ENCODE results near the gene ESRP2. TPM values are rescaled to one million over a fixed set of nuclear protein-coding genes. Genes with fewer than 3 reads are reported as not detected.

The ESRP2 gene
- total and polyA plus RNA-seq, 9 of the 15 experiments (the other 6 are each of a cell fraction or from before 2014, with no cell fraction given) = 0.05 to 0.15 (median 0.07) TPM; not detected in 6

- ATAC-seq (no peak), DNase-seq (ENCODE audit: extremely low read depth in 1 of 4, low spot score in 3 of 4) (no peak), FAIRE-seq (no peak)
- Histone ChIP-seq H3K79me2 (ENCODE audit: control insufficient read depth, insufficient read depth, low read length) (peaks cover 30% of the 10 kb centered on the region), H3K9ac (ENCODE audit: insufficient read depth in 1 of 2, low read depth in 2 of 2, low read length in 2 of 2) (no peak overlapping the region), H4K20me1 (replicated peaks; ENCODE audit: control insufficient read depth, insufficient read depth, low read length) (0 out of 2 replicates have a peak, but pooled peaks cover 4% of the 10 kb centered on the region), H3K4me2 (ENCODE audit: insufficient read depth, low read length) (no peak overlapping the region), H3K4me1 (replicated peaks in 1 of 2; ENCODE audit: control insufficient read depth in 2 of 2, insufficient read depth in 2 of 2, low read length in 2 of 2) (peaks cover 0 to 15% of the 10 kb centered on the region in 2 experiments; a peak in 4 of 5 replicates), H2AFZ (ENCODE audit: low read depth, low read length) (no peak overlapping the region), H3K27ac (ENCODE audit: extremely low read depth, low read depth, low read length) (no peak overlapping the region), H3K36me3 (ENCODE audit: control insufficient read depth, insufficient read depth, low read length) (peaks cover 63% of the 10 kb centered on the region), H3K9me3 (replicated peaks; ENCODE audit: control insufficient read depth, insufficient read depth, low read depth, low read length) (no peaks in the 10 kb centered on the region), H3K4me3 (no peak overlapping the region), H3K9me1 (ENCODE audit: control insufficient read depth, insufficient read depth, low read length) (no peaks in the 10 kb centered on the region), H3K27me3 (ENCODE audit: control insufficient read depth in 2 of 2, insufficient read depth in 2 of 2, low read length in 2 of 2) (no peaks in the 10 kb centered on the region)
- POLR2A ChIA-PET = no interaction called here
- in situ Hi-C loops (cut with MboI) = no loop called here
- TF ChIP-seq CHCHD3 (CRISPR knock-in tag; IDR thresholded peaks at IDR 0.05) = no peak
- TF ChIP-seq ZNF79 (CRISPR knock-in tag; IDR thresholded peaks at IDR 0.05; ENCODE audit: low read depth) = no peak
- TF ChIP-seq, protein P1, sequence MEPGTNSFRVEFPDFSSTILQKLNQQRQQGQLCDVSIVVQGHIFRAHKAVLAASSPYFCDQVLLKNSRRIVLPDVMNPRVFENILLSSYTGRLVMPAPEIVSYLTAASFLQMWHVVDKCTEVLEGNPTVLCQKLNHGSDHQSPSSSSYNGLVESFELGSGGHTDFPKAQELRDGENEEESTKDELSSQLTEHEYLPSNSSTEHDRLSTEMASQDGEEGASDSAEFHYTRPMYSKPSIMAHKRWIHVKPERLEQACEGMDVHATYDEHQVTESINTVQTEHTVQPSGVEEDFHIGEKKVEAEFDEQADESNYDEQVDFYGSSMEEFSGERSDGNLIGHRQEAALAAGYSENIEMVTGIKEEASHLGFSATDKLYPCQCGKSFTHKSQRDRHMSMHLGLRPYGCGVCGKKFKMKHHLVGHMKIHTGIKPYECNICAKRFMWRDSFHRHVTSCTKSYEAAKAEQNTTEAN (CRISPR knock-in tag; IDR thresholded peaks at IDR 0.05) = no peak
- TF ChIP-seq NRF1 (conservative IDR thresholded peaks at IDR 0.05 in 1 of 2, IDR thresholded peaks at IDR 0.05 in 1 of 2) = no peak
- TF ChIP-seq TRIM24 (IDR thresholded peaks at IDR 0.05) = no peak
- TF ChIP-seq E2F3 (CRISPR knock-in tag; IDR thresholded peaks at IDR 0.05) = no peak
- TF ChIP-seq, protein P2, sequence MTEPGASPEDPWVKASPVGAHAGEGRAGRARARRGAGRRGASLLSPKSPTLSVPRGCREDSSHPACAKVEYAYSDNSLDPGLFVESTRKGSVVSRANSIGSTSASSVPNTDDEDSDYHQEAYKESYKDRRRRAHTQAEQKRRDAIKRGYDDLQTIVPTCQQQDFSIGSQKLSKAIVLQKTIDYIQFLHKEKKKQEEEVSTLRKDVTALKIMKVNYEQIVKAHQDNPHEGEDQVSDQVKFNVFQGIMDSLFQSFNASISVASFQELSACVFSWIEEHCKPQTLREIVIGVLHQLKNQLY (CRISPR knock-in tag; conservative IDR thresholded peaks at IDR 0.05) = no peak
- no peak for TF ChIP-seq RBM34 (IDR thresholded peaks at IDR 0.05; ENCODE audit: borderline replicate concordance, insufficient read depth, low read length)
- no peak for TF ChIP-seq CHAMP1 (IDR thresholded peaks at IDR 0.05)
- no peak for TF ChIP-seq TGIF2 (CRISPR knock-in tag; IDR thresholded peaks at IDR 0.05)
- BruUV-seq (replicated peaks) = no TSS peak
- intact Hi-C loops (cut with micrococcal nuclease) = no loop called here
- WGBS (ENCODE audit: insufficient coverage, low coverage, missing lambda C conversion rate) = 93% methylated on average over 4 of the region's 4 CpGs
- CTCF ChIA-PET (ENCODE audit: low intra/inter-chr PET ratio) = interaction anchor here (0.6 kb wide), 1 partner anchor 159 kb away, joined by 4 read pairs; no protein-coding TSS in a partner anchor
Measured at GRCh38 chr16:68282064-68282452, 46.1 kb upstream of the ESRP2 start.

Data from K562 (cell line).